Ishikawa (cell line): ENCODE measurements around the gene RTKN2.

Experiments
- CREB1 ChIP-seq: IDR thresholded peaks from 2 replicates; pipeline ENCODE4 v1.6.1; 2012; ENCODE audit warnings: low read depth
- EP300 ChIP-seq: IDR thresholded peaks from 2 replicates; pipeline ENCODE4 v1.6.1; 2012; ENCODE audit warnings: borderline replicate concordance
- FOXM1 ChIP-seq: IDR thresholded peaks from 2 replicates; pipeline ENCODE4 v1.6.1; 2012; ENCODE audit warnings: low read depth, borderline replicate concordance
- TAF1 ChIP-seq: IDR thresholded peaks from 2 replicates; pipeline ENCODE4 v1.6.1; 2012; ENCODE audit warnings: low read depth, mild to moderate bottlenecking
- TF ChIP-seq, protein P1 (sequence below): IDR thresholded peaks from 2 replicates; pipeline ENCODE4 v1.6.1; 2012

DNA sequence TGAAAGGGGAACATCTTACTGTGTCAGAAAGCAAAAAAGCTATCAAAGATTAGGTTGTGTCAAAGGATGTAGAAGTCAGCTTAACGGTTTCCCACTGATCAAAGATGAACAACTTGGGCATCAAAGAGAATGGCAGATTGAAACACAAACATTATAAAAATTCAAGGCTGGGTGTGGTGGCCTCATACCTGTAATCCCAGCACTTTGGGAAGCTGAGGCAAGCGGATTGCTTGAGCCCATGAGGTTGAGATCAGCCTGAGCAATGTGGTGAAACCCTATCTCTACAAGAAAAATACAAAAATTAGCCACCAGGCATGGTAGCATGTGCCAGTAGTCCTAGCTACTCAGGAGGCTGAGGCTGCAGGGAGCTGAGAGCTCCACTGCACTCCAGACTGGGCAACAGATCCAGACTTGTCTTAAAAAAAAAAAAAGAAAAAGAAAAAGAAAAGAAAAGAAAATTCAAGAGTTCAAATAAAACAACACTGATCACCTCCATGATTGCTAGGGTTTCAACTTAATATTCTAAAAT lies 34.5 kb downstream of the RTKN2 start:
- TF ChIP-seq TAF1 (no peak), EP300 (no peak), CREB1 (no peak), FOXM1 (no peak)
- TF ChIP-seq, protein P1, sequence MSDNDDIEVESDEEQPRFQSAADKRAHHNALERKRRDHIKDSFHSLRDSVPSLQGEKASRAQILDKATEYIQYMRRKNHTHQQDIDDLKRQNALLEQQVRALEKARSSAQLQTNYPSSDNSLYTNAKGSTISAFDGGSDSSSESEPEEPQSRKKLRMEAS = no peak
